B cell (primary cell): ENCODE data around the gene JADE2. TPM values are rescaled to one million over a fixed set of nuclear protein-coding genes. Genes with fewer than 3 reads are reported as not detected.

Source experiments
- ATAC-seq: fragments of 200-7000 bp; cut with Tn5 transposase; one replicate; pipeline ENCODE4 v1.10.0; 2021; ENCODE audit warnings: low read depth, mild to moderate bottlenecking, moderate number of reproducible peaks, moderate library complexity
- CTCF ChIA-PET: fragments of 350-600 bp; sonication (Branson Sonifier 250); formaldehyde crosslinking; loops from one replicate; lab custom pipeline; 2021; ENCODE audit warnings: antibody characterized with exemption, inconsistent platforms; lab: Charles Lee
- POLR2A ChIA-PET: fragments of 350-600 bp; sonication (Branson Sonifier 250); formaldehyde crosslinking; loops from one replicate; lab custom pipeline; 2021; ENCODE audit warnings: antibody characterized with exemption; lab: Charles Lee
- DNase-seq: peaks from one replicate; pipeline ENCODE4 v3.0.0; 2013
- H2AFZ ChIP-seq: 2 replicates; pipeline ENCODE4 v1.6.1; 2012; ENCODE audit warnings: mild to moderate bottlenecking, low read depth, low read length; ENCODE audit not compliant: insufficient read depth, poor library complexity, severe bottlenecking
- H3K27ac ChIP-seq, 2 donors: 1 replicate in 1 of 2; 2 replicates in 1 of 2; pipeline ENCODE4 v1.5.1; 2012 to 2013; ENCODE audit warnings: low read length in 2 of 2, mild to moderate bottlenecking in 2 of 2, moderate library complexity in 1 of 2
- H3K27me3 ChIP-seq, 4 experiments: fragments of 200-600 bp in 1 of 4; sonication (generic) in 1 of 4; replicated peaks in 1 of 4; 1 replicate in 2 of 4; 2 replicates in 2 of 4; pipeline versions ENCODE4 v1.6.1 to v1.7.0; 2013 to 2016; ENCODE audit warnings: low read length in 3 of 4, mild to moderate bottlenecking in 2 of 4, mixed read lengths in 1 of 4, moderate library complexity in 1 of 4; ENCODE audit not compliant: insufficient read depth in 4 of 4, control insufficient read depth in 3 of 4; ENCODE audit errors: control extremely low read depth in 1 of 4
- H3K36me3 ChIP-seq, 2 experiments: replicated peaks in 1 of 2; 1 replicate in 1 of 2; 2 replicates in 1 of 2; pipeline versions ENCODE4 v1.6.1 to v1.7.1; 2013; ENCODE audit warnings: low read length in 1 of 2; ENCODE audit not compliant: insufficient read depth in 2 of 2, control insufficient read depth in 1 of 2; ENCODE audit errors: control extremely low read depth in 1 of 2, extremely low read depth in 1 of 2
- H3K4me1 ChIP-seq, 2 donors: fragments of 200-600 bp in 1 of 2; sonication (generic) in 1 of 2; 1 replicate in 1 of 2; 2 replicates in 1 of 2; pipeline versions ENCODE4 v1.5.1 to v1.6.1; 2013 to 2017; ENCODE audit warnings: low read length in 2 of 2; ENCODE audit not compliant: control insufficient read depth in 2 of 2, insufficient read depth in 2 of 2
- H3K4me2 ChIP-seq: replicated peaks from 2 replicates; pipeline ENCODE3; 2012; ENCODE audit warnings: mild to moderate bottlenecking, low read depth, low read length; ENCODE audit not compliant: poor library complexity, severe bottlenecking
- H3K4me3 ChIP-seq, 5 experiments: fragments of 200-600 bp in 1 of 5; sonication (generic) in 1 of 5; 1 replicate in 3 of 5; 2 replicates in 2 of 5; pipeline versions ENCODE4 v1.5.1 to v1.7.0; 2011 to 2016; ENCODE audit warnings: low read length in 4 of 5, mild to moderate bottlenecking in 4 of 5, low read depth in 2 of 5, control low read depth in 1 of 5, moderate library complexity in 1 of 5; ENCODE audit not compliant: insufficient read depth in 1 of 5; ENCODE audit errors: control extremely low read depth in 1 of 5, extremely low read depth in 1 of 5
- H3K79me2 ChIP-seq: fragments of 200-600 bp; sonication (generic); one replicate; pipeline ENCODE4 v1.6.0; 2016; ENCODE audit warnings: low read length; ENCODE audit not compliant: control insufficient read depth, insufficient read depth
- H3K9ac ChIP-seq: fragments of 200-600 bp; sonication (generic); 2 replicates; pipeline ENCODE4 v1.6.1; 2017; ENCODE audit warnings: mild to moderate bottlenecking, low read length, moderate library complexity
- H3K9me3 ChIP-seq, 3 donors: one replicate each; pipeline versions ENCODE4 v1.6.1 to v1.7.1; 2013; ENCODE audit warnings: low read length in 2 of 3; ENCODE audit not compliant: control insufficient read depth in 2 of 3, insufficient read depth in 1 of 3; ENCODE audit errors: control extremely low read depth in 1 of 3
- H4K20me1 ChIP-seq: 2 replicates; pipeline ENCODE4 v1.6.0; 2012; ENCODE audit warnings: mild to moderate bottlenecking, low read length; ENCODE audit not compliant: insufficient read depth, control insufficient read depth, poor library complexity, severe bottlenecking
- H3K27ac Mint-ChIP-seq: one replicate; pipeline ENCODE4 v1.8.0; 2021; ENCODE audit warnings: mixed read lengths
- H3K27me3 Mint-ChIP-seq: one replicate; pipeline ENCODE4 v1.8.0; 2021; ENCODE audit warnings: mixed read lengths
- H3K4me1 Mint-ChIP-seq: one replicate; pipeline ENCODE4 v1.8.0; 2021; ENCODE audit warnings: mixed read lengths
- H3K4me3 Mint-ChIP-seq: one replicate; pipeline ENCODE4 v1.8.0; 2021; ENCODE audit warnings: mixed read lengths
- H3K9me3 Mint-ChIP-seq: one replicate; pipeline ENCODE4 v1.8.0; 2022; ENCODE audit warnings: mixed read lengths; ENCODE audit not compliant: insufficient read depth
- EZH2 ChIP-seq: IDR thresholded peaks from 2 replicates; pipeline ENCODE4 v1.6.1; 2012; ENCODE audit warnings: borderline replicate concordance, low read depth, mild to moderate bottlenecking, moderate library complexity, low read length; ENCODE audit not compliant: insufficient read depth, poor library complexity, severe bottlenecking
- WGBS: methylation state at CpG from one replicate; pipeline ENCODE4 v1.1.5; 2013; ENCODE audit warnings: missing lambda C conversion rate; ENCODE audit not compliant: insufficient coverage; 5-methylcytosine and 5-hydroxymethylcytosine counted together
- intact Hi-C: fragments of 100-400 bp; cut with micrococcal nuclease; formaldehyde crosslinking; loops from one replicate; pipeline ENCODE4 v1.10.0; 2022
- polyA plus RNA-seq: library from polyadenylated mRNA; depleted of rRNA; stranded (reverse); fragments of >200 nt; gene quantifications from 2 replicates; pipeline ENCODE4 v1.2.3, GENCODE V29; 2012
- total RNA-seq, 2 donors: library from RNA; stranded (reverse); fragments of 120-200 nt in 1 of 2; gene quantifications; 1 replicate in 1 of 2; 2 replicates in 1 of 2; pipeline versions ENCODE4 v1.2.3 to v1.2.4, GENCODE V29; 2013 to 2022
- TF ChIP-seq, protein P1 (sequence below): fragments of 200-600 bp; IDR thresholded peaks from one replicate; pipeline ENCODE4 v1.8.0; 2022; ENCODE audit warnings: antibody characterized with exemption, mild to moderate bottlenecking

JADE2 gene
- total and polyA plus RNA-seq, 2 donors (not counting 1 experiment from before 2014, with no cell fraction given), result 80.5 to 247 TPM

DNA sequence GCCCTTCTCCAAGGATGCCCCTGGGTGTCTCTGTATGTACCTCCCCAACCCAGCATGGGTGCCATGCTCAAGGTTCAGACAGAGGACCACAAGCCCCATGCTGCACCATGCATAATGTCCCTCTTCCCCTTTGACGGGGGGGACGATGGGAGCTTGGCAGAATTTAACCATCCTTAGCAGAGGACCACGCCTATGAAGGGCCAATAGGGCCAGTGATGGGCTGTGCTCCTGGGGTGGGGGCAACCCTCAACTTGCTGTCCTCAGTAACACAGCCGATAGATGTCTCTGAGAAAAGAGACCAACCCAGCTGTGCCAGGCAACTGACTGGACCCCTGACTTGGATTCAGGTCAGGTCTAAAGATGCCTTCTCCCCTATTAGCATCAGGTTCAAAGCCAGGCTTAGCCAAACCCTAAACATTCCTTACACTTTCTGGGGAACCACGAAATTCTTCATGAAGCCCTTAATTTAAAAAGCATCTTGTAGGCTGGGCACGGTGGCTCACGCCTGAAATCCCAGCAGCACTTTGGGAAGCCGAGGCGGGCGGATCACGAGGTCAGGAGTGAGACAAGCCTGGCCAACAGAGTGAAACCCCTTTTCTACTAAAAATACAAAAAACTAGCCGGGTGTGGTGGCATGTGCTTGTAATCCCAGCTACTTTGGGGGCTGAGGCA, 20.7 kb upstream of the JADE2 start:
- no peak overlapping the region for H3K27ac Mint-ChIP-seq
- Histone ChIP-seq H2AFZ (no peak overlapping the region), H3K79me2 (no peaks in the 10 kb centered on the region), H3K27ac (no peak overlapping the region), H3K4me3 (no peak overlapping the region), H4K20me1 (no peaks in the 10 kb centered on the region), H3K4me1 (peaks cover 0 to 14% of the 10 kb centered on the region in 2 donors), H3K4me2 (no peak overlapping the region), H3K9me3 (no peaks in the 10 kb centered on the region), H3K27me3 (no peaks in the 10 kb centered on the region), H3K9ac (no peak overlapping the region), H3K36me3 (no peaks in the 10 kb centered on the region)
- peaks cover 7% of the 10 kb centered on the region for H3K4me1 Mint-ChIP-seq
- intact Hi-C loops, result no loop called here
- ATAC-seq (no peak), DNase-seq (no peak)
- ChIA-PET CTCF (no interaction called here), POLR2A (interaction anchor here (1.3 kb wide), 1 partner anchor 20 kb away, joined by 3 read pairs; no protein-coding TSS in a partner anchor)
- no peak for TF ChIP-seq EZH2
- TF ChIP-seq, protein P1, sequence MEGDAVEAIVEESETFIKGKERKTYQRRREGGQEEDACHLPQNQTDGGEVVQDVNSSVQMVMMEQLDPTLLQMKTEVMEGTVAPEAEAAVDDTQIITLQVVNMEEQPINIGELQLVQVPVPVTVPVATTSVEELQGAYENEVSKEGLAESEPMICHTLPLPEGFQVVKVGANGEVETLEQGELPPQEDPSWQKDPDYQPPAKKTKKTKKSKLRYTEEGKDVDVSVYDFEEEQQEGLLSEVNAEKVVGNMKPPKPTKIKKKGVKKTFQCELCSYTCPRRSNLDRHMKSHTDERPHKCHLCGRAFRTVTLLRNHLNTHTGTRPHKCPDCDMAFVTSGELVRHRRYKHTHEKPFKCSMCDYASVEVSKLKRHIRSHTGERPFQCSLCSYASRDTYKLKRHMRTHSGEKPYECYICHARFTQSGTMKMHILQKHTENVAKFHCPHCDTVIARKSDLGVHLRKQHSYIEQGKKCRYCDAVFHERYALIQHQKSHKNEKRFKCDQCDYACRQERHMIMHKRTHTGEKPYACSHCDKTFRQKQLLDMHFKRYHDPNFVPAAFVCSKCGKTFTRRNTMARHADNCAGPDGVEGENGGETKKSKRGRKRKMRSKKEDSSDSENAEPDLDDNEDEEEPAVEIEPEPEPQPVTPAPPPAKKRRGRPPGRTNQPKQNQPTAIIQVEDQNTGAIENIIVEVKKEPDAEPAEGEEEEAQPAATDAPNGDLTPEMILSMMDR, result no peak
- no peaks in the 10 kb centered on the region for H3K27me3 Mint-ChIP-seq
- no peaks in the 10 kb centered on the region for H3K9me3 Mint-ChIP-seq
- 97% methylated on average over 9 of the region's 12 CpGs for WGBS
- H3K4me3 Mint-ChIP-seq, result no peak overlapping the region
